GM18499 (cell line): Measurements from ENCODE around the gene CNTFR.

Source experiments
- ATAC-seq: cut with Tn5 transposase; IDR thresholded peaks from one replicate; pipeline ENCODE4 v1.9.1; 2021; ENCODE audit warnings: moderate number of reproducible peaks; ENCODE audit not compliant: insufficient read depth, unreplicated experiment

The CNTFR gene

DNA sequence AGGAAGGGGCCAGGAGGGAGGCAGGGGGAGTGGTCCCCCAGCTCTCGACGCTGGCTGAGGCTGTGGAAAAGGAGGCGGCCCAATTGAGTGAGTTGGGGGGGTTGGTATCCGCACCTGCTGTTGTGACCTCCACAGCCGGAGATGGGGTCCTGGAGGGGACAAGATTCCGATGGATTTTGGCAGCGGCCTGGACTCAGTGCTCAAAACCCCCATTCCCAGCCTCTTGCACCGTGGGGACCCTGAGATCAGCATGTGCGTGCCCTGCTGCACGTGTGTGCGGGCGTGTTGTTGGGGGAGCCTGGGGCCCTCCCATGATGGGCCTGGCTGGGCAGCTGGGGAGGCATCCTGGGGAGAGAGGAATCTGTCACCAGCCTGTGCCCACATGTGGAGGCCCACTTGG lies 15.0 kb downstream of the CNTFR start:
- no peak for ATAC-seq

- no peak for ATAC-seq
Observed at GRCh38 chr9:34573599-34574325, 15.8 kb downstream of the CNTFR start.

DNA sequence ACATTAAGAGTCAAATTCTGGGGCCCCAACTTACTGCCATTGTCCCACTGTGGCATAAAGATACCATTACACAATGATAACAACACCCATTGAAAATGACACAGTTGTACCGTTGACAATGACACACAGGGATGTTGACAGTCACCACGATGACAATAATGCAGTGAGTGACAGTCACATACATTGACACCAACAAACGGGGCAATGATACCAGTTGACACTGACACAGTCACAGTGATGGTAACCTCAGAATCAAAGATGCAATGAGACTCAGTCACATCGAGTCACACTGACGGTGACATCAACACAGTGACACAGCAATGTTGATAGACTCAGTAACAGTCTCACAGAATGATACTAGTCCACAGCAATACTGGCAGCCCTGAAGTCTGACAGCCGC lies 16.9 kb downstream of the CNTFR start:
- no peak for ATAC-seq

DNA sequence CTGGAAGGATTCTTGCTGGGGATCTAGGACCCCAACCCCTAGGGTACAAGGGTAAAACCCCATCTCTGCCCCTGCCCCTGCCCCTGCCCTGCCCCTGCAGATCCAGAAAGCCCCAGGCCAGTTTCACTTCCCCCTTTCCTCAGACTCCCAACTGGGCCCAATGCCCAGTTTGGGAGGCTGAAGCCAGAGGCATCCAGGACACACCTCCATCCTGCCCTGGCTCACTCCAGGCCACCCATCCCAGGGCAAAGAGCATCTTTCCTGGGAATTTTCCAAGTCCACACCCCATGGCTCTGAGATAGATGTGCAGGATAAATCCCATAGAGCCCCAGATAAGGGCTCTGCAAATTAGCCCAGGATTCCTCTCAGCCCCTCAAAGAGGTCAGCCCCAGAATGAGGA lies 17.4 kb downstream of the CNTFR start:
- no peak for ATAC-seq

GRCh38 chr9:34571481-34571810 lies 18.1 kb downstream of the CNTFR start:
- ATAC-seq: no peak

DNA sequence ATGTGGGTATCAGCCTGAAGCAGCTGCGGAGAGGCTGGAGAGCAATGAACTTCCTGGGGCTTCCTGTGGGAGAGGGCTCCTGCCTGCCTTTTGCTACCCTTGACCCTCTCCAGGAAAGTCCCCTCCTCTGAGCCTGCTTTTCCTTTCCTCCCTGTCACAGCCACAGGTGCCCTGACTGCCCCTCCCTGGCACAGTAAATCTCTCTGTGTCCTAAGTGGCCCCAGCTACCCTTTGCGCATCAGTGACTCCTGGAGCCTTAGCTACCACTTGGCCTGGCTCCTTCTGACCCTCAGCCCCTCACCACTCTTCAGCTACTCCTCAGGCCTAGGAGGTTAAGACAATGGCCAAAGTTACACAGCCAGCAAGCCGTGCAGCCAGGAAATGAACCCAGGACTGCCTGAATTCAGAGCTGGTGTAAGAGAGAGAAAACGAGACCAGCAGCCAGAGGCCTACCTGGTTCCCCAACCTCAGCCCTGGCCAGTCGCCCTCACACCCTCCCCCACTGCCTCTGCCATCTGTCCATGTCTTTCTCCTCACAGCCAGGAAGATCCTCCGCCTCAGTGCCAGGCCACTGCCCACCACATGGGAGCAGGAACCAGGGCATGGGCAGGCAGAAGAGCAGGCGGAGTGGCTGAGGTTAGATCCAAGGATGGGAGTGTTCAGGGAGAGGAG lies 18.6 kb downstream of the CNTFR start:
- ATAC-seq: no peak

DNA sequence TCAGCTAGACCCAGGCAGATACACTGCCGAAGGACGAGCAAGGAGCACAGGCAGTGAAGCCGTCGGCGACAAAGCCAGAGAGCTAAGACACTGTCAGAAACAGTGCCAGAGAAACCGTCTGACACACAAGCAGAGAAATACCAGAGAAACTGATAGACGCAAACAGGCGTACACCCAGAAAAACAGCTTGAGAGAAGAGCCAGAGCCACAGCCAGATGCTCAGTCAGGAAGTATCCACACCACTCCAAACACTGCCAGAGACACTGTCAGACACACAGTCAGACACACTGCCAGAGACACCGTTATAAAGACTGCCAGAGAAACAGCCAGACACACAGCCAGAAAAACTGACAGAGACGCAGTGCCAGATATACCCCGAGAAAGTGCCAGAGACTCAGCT lies 19.1 kb downstream of the CNTFR start:
- no peak for ATAC-seq

GRCh38 chr9:34568774-34569173 lies 20.8 kb downstream of the CNTFR start:
- no peak for ATAC-seq

DNA sequence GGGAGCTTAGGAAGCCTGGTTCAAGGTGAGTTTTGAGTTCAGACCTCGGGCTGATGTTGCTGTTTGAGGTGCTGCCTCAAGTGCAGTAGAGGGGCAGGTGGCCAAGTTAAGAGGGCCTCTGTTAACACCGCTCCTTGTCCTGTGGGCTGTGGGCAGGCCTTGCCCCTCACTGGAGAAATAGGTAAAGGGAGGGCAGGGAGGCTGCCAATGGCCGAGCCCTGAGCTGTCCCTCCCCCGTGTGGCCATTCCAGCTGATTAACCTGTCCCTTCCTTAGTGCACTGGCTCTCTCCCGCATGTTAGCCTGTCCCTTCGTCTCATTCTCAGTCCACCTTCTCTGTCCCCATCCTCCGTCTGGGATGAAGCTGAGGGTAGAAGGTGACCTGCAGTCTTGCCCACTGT lies 21.4 kb downstream of the CNTFR start:
- no peak for ATAC-seq

DNA sequence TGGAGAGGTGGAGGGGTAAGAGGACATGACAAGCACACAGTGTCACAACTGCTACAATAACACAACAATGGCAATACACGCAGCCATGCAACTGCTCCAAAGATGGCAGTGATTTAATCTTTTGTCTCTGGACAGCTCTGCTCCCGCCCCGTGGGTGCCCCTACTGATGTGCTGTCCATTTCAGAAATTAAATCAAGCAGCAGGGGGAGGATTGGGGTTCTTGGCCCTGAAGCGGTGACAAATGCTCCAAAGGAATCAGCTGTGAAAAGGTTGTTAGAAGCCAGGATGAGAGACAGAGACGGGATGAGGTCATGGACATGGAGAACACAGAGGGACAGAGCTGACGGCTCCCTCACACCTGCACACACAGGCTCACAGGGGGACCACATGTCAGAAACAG lies 22.6 kb downstream of the CNTFR start:
- no peak for ATAC-seq

DNA sequence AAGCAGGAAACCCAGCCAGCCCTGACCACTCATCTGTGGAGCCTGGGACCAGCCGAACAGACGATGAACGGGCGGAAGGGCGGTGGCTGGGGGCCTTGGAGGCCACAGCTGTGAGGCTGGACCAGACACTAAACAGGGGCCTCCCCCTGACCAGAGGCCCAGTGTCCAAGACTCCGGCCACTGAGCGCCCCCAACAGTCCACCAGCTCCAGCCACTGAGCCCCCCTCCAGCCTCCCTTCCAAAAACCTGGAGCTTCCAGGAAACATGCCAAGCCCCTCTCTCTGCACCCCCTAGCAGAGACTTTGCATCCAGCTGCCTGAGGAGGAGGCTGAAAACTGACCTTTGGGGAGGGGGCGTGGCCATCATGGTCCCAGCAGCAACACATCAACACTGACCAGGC lies 23.2 kb downstream of the CNTFR start:
- ATAC-seq: no peak

GRCh38 chr9:34565856-34566255 lies 23.7 kb downstream of the CNTFR start:
- ATAC-seq: no peak

DNA sequence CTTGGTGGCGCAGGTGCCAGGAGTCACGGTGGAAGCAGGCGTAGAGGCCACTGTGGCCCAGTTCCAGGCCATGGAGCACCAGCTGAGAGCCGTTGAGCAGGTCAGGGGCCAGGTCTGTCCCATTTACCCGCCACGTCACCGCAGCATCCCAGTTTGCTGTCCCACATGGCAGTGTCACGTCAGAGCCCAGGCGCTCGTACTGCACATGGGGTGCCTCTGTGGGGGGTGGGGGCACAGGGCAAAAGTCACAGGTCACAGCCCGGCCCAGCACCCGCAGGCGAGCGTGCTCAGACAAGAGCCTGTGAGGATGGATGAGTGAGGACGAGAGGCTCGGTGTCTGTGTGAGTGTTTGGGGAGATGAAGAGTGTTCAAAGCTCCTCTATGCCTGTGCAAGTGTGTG lies 24.9 kb downstream of the CNTFR start:
- ATAC-seq: no peak

DNA sequence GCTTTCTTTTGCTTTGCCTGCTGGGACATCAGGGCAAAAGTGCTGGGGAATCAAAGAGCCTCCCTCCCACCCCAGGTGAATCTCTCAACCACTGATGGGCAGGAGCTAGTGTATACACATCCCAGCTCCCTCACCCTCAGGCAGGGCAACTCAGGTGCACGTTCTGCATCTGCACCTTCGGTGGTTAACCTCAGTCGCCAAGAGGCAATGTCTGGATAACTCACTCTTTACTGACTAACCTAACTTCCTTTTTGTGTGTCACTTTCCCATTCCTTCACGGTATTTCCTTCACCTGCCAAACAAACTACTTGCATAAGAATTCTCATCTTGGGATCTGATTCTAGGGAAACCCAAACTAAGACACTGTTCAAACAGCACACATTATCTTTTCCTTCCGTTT lies 26.3 kb downstream of the CNTFR start:
- no peak for ATAC-seq

- ATAC-seq: no peak
Observed at GRCh38 chr9:34562135-34562745, 27.3 kb downstream of the CNTFR start.

DNA sequence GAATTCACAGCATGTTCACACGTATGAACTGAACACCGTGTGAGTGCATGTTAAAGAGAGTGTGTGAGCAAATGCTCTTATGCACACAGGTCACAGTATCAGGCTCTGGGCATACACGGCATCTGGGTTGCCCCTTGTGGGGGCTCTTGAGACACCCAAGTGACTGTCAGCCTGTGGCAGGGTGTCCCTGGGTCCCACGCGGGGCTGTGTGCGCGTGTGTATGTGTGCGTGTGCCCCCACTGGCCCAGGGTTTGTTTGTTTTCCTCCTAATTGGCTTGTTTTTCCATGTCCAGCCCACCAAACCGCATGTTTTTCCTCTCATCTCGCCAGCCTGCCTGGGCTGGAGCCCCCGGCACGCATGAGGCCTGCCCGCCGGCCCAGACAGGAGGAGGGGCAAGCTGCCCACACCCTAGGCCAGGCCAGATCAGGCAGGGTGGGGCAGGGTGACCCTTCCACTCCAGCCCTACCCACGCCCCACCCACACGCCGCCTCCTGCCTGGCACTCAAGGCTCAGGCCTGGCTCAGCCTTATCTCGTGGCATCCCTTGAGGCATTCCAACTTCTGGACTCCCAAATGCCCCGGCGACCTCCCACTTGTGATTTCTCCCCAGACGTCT lies 28.8 kb downstream of the CNTFR start:
- no peak for ATAC-seq

- ATAC-seq: no peak
Observed at GRCh38 chr9:34559624-34560455, 29.7 kb downstream of the CNTFR start.

DNA sequence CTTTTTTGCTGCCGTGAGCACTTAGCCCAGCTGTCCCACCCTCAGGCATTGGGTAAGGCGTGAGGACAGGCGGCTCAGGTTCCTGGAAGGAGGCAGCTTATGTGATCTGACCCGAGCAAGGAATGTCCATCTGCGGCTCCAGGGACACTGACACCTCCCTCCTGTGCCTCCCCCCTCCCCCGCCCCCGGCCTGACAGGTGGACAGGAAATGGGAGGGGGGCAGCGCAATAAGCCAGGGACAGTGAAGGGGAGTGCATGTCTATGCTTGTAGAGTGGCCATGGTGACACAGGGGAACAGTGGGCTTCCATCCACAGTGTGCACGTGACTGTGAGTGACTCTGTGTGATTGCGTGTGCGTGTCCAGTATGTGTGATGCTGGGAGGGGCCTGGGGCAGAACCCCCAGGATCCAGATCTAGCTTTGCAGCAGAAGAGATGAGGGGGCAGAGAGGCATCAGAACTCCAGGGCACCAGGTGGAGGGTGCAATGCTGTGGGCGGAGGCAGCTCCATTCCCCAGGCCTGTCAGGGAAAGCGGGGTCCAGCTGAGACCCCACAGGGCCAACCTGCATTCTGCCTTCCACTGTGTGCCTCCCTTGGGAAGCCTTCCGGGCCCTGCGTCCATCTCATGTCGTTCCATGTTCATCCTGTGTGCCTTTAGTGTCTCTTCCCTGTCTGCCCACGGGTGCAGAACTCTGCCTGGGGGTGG lies 30.5 kb downstream of the CNTFR start:
- ATAC-seq: no peak

GRCh38 chr9:34558364-34558763 lies 31.2 kb downstream of the CNTFR start:
- ATAC-seq: no peak
